Measurements from ENCODE around the gene CYLD.

Gene CYLD

DNA sequence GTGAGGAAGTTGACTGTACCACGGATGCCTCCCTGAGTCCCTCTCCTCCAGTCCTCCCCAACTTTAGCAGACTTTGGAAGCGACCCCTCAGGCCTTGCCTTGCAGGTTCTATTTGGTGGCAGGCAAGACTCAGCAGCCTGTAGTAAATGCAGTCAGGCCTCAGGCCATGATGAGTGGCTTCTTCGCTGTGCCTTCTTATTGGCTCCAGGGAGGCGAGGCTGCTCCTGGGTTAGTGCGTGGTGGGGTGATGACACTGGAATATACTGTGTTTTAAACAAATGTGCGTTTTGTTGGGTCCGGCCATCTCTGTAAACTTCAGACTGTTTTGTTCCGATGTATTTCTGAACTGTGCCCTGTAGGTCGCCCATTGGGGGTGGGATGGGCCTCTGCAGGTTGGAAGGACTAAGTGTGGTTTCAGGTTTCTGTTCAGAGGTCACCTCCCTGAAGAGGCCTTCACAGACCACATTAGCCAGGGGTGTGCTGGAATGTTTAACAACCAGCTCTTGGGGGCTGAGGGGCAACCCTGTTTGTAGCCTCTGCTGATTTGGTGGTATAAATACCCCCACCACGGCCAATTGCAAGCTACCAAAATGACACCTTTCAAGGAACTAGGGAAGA is 62.5 kb downstream of the CYLD start:
- no peak overlapping the region for H3K4me3 ChIP-seq (ENCODE audit: control insufficient read depth, low read depth, low read length)
- DNase-seq (ENCODE audit: low read depth): no peak
- TF ChIP-seq, protein P1, sequence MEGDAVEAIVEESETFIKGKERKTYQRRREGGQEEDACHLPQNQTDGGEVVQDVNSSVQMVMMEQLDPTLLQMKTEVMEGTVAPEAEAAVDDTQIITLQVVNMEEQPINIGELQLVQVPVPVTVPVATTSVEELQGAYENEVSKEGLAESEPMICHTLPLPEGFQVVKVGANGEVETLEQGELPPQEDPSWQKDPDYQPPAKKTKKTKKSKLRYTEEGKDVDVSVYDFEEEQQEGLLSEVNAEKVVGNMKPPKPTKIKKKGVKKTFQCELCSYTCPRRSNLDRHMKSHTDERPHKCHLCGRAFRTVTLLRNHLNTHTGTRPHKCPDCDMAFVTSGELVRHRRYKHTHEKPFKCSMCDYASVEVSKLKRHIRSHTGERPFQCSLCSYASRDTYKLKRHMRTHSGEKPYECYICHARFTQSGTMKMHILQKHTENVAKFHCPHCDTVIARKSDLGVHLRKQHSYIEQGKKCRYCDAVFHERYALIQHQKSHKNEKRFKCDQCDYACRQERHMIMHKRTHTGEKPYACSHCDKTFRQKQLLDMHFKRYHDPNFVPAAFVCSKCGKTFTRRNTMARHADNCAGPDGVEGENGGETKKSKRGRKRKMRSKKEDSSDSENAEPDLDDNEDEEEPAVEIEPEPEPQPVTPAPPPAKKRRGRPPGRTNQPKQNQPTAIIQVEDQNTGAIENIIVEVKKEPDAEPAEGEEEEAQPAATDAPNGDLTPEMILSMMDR (IDR thresholded peaks at IDR 0.05; ENCODE audit: control insufficient read depth, insufficient read depth, low read depth, low read length, missing control alignments): no peak

DNA sequence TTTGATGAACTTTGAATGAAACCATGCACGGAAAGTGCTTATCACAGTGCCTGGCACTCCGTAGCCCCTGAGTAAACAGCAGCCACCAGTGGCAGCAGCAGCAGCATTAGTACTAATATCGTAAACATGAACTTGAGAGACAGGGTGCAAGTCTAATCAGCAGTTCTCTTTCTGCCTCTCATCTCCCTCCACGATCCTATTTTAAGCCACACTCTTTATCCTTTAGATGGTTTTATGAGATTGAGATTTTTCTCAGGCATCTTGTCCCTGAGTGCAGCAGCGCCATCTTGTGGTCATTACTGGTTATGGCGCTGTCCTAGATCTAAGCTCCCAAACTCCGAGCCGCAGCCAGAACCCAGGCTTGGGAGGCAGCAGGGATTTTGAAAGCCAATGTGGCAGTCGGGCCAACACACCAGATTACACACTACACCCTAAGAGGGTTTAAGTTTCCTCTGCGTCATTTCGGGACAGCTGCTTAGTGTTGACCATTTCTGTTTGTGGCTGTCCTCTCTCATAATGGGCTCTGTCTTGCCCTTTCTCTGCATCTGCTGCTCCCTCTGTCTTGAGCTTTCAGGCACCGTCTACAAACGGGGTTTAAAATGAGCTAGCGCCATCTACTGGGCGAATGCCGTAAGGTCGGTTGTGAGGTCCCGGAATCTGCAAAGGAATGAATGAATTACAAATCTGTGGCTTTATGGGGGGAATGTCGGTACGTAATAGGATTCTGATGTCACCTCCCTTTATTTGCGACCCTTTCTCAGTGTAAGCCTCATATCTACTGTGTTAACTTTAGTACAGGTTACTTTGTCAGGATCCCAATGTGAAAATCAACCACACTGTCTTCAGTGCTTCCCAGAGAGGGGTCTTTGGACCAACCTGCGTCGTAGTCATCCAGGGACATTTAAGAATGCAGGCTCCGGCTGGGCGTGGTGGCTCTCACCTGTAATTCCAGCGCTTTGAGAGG is 64.5 kb downstream of the CYLD start:
- TF ChIP-seq, protein P1 (IDR thresholded peaks at IDR 0.05; ENCODE audit: control insufficient read depth, insufficient read depth, low read depth, low read length, missing control alignments): peak; percentile 86
- H3K4me3 ChIP-seq (ENCODE audit: control insufficient read depth, low read depth, low read length): peak overlapping the region; percentile 45
- DNase-seq (ENCODE audit: low read depth): peak; percentile 75

DNA sequence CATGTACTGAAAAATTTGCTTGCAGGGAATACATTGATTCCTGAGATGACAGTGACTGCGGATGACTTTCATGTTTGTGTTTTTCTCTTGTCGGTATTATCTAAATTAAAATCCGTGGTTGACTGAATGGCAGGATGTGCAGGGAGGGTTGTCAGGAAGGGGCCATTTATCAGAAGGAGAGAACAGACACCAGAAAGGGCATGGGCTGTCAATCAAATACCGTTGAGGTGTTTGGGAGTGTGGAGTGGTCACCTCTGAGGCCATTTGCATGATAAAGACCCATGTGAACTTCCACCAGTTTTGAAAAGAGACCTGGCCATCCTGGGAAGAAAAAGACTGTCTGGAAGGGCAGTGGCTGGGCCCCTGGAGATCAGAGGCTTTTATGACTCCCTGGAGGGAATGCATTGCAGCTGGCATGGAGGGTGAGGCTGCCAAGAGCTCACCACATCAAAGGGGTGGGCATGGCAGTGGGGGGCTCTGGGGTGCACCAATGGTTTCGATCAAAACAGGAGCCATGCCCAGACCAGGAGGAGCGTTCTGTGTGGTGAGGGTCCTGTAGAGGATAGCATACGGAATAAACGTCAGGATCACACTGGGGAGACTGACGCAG is 67.1 kb downstream of the CYLD start:
- TF ChIP-seq, protein P1 (IDR thresholded peaks at IDR 0.05; ENCODE audit: control insufficient read depth, insufficient read depth, low read depth, low read length, missing control alignments): no peak
- no peak for DNase-seq (ENCODE audit: low read depth)
- no peak overlapping the region for H3K4me3 ChIP-seq (ENCODE audit: control insufficient read depth, low read depth, low read length)

DNA sequence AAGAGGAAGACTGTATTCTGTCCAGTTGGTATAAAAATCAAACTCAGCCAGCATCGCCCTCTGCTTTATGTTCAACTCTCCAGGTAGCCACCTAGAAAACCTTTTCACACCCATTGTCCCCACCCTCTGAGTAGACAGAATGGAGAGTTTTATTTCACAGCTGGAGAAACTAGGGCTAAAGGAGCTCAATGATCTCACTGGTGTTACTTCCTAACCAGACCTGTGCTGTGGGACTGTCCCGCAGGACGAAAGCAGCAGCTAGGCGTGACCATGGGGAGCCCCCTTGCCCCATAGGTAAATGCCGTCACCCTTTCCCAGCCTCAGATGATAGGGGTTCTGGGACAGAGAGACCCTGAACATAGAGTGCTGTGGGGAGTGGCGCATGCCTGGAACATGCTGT is 67.7 kb downstream of the CYLD start:
- TF ChIP-seq, protein P1 (IDR thresholded peaks at IDR 0.05; ENCODE audit: control insufficient read depth, insufficient read depth, low read depth, low read length, missing control alignments): no peak

DNA sequence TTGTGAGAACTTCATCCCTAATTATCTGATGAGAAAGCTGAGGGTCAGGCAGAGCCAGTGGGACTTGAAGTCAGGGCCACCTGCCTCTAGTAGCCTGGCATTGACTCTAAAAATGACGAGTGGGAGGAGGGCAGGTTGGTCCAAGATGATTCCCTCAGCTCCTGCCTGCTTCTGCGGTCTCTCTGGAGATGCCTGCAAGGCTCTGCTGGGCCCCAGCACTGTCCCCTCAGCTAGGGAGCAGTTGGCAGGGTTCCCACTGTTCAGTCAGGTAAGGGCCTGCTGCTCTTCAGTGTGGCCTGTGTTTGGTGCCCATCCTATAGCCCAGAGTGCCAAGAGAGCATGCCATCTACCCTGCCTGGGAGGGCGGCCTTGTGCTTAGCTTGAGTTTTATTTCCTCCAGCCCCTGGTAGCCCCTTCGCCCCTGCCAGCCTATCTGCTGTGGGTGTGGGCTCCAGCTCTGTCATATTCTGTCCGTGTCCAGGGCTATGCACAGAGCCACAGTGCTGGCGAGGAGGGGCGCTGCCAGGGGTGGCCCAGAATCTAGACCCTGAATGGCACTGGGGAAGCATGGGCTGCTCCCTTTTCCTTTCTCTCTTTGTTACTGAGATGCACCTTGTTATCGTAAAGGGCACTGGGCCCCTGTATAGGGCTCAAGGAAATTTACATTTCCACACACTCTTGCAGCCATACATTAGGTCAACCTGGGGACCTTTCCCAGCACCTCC is 68.5 kb downstream of the CYLD start:
- DNase-seq (ENCODE audit: low read depth): no peak
- no peak overlapping the region for H3K4me3 ChIP-seq (ENCODE audit: control insufficient read depth, low read depth, low read length)
- TF ChIP-seq, protein P1 (IDR thresholded peaks at IDR 0.05; ENCODE audit: control insufficient read depth, insufficient read depth, low read depth, low read length, missing control alignments): no peak

More for the DNA sequence above, 67.7 kb downstream of the CYLD start:
- no peak for DNase-seq (ENCODE audit: low read depth)
- no peak overlapping the region for H3K4me3 ChIP-seq (ENCODE audit: control insufficient read depth, low read depth, low read length)

DNA sequence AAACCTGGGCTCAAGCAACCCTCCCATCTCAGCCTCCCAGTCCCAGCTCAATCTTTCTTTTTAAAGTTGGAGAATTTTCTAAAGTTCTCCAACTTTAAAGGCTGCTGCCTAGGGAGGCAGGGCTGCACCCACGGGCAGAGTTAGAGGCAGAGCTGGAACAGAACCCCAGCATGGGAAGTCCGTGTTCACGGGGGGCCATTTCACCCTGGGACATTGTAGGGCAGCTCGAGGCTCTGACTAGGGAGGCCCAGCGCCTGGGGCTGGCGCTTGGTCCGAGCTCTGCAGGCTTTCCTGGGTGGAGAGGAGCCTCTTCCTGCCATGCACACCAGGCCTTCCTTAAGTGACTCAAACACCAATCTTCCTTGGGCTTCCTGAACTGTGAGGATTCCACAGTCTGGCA is 70.2 kb downstream of the CYLD start:
- DNase-seq (ENCODE audit: low read depth): no peak
- no peak overlapping the region for H3K4me3 ChIP-seq (ENCODE audit: control insufficient read depth, low read depth, low read length)
- TF ChIP-seq, protein P1 (IDR thresholded peaks at IDR 0.05; ENCODE audit: control insufficient read depth, insufficient read depth, low read depth, low read length, missing control alignments): no peak
